Tibial nerve (tissue), 4 donors: ENCODE results near the gene PLCXD3.

Experiments used
- CTCF ChIP-seq, 5 experiments: fragments of 200-600 bp in 3 of 5; fragments of 450-650 bp in 2 of 5; sonication (generic) in 3 of 5; IDR thresholded peaks; one replicate each; pipeline ENCODE4 v1.5.1; 2016 to 2019; ENCODE audit warnings: antibody characterized with exemption in 5 of 5, mild to moderate bottlenecking in 3 of 5, moderate library complexity in 2 of 5
- EP300 ChIP-seq, 2 donors: sonication (generic); formaldehyde crosslinking; IDR thresholded peaks; one replicate each; pipeline ENCODE4 v1.6.1; 2017; ENCODE audit warnings: antibody characterized with exemption in 2 of 2, mild to moderate bottlenecking in 1 of 2
- POLR2A ChIP-seq, 2 donors: fragments of 450-650 bp; IDR thresholded peaks; one replicate each; pipeline ENCODE4 v1.6.1; 2017; ENCODE audit warnings: antibody characterized with exemption in 2 of 2, mild to moderate bottlenecking in 2 of 2, moderate library complexity in 2 of 2

GRCh38 chr5:41406936-41407335 is 103.5 kb downstream of the PLCXD3 start:
- TF ChIP-seq CTCF (IDR thresholded peaks at IDR 0.05), result no peak
- no peak for TF ChIP-seq EP300 (IDR thresholded peaks at IDR 0.05)
- TF ChIP-seq POLR2A (IDR thresholded peaks at IDR 0.05), result no peak
